HCT116 (cell line): ENCODE results near the gene ENPP4. TPM values are rescaled to one million over a fixed set of nuclear protein-coding genes. Genes with fewer than 3 reads are reported as not detected.

Experiments used
- ATAC-seq: fragments of 200-7000 bp; cut with Tn5 transposase; 2 replicates; pipeline ENCODE4 v1.9.1; 2020; ENCODE audit warnings: mild to moderate bottlenecking, moderate library complexity
- BruUV-seq: library from RNA; stranded (reverse); fragments of 400-500 nt; replicated peaks from 2 replicates; lab custom pipeline; 2021; lab: Mats Ljungman, UMichigan
- CTCF ChIA-PET: fragments of 300-600 bp; sonication (Branson Sonifier 250); formaldehyde crosslinking; loops from one replicate; lab custom pipeline; 2021; ENCODE audit warnings: antibody characterized with exemption; lab: Charles Lee
- POLR2A ChIA-PET: fragments of 300-600, 350-600 bp; sonication (Branson Sonifier 250); formaldehyde crosslinking; loops from one replicate; lab custom pipeline; 2021; ENCODE audit warnings: antibody characterized with exemption; lab: Charles Lee
- RAD21 ChIA-PET, 2 experiments: fragments of 300-600 bp; sonication (Branson Sonifier 250); formaldehyde crosslinking; loops; one replicate each; lab custom pipeline; 2023; ENCODE audit warnings: low total read pairs in 2 of 2; ENCODE audit not compliant: uncharacterized antibody in 2 of 2, unreplicated experiment in 2 of 2, low non-redundant PET in 1 of 2; lab: Charles Lee
- DNase-seq: peaks from one replicate; pipeline ENCODE4 v3.0.0-alpha.2; 2010; ENCODE audit warnings: low read depth, low spot score
- H2AFZ ChIP-seq: fragments of 200-600 bp; shearing (Covaris generic), sonication (generic); 2 replicates; pipeline ENCODE4 v1.6.1; 2017; ENCODE audit warnings: low read depth, mixed run types, mixed read lengths, antibody characterized with exemption, low read length; ENCODE audit not compliant: poor library complexity, severe bottlenecking
- H3K27ac ChIP-seq: 2 replicates; pipeline ENCODE4 v1.5.1; 2012; ENCODE audit warnings: low read depth, low read length
- H3K27me3 ChIP-seq: fragments of 200-600 bp; sonication (generic); 2 replicates; pipeline ENCODE4 v1.6.1; 2016; ENCODE audit warnings: mixed run types, low read length, mixed read lengths; ENCODE audit not compliant: insufficient read depth
- H3K36me3 ChIP-seq, 2 experiments: fragments of 200-500 bp in 1 of 2; fragments of 200-600 bp in 1 of 2; sonication (Bioruptor generic) in 1 of 2; sonication (generic) in 1 of 2; 2 replicates each; pipeline versions ENCODE4 v1.5.1 to v1.6.1; 2014 to 2016; ENCODE audit warnings: low read length in 2 of 2, inconsistent platforms in 1 of 2, mixed read lengths in 1 of 2, mixed run types in 1 of 2; ENCODE audit not compliant: insufficient read depth in 2 of 2, control insufficient read depth in 1 of 2
- H3K4me1 ChIP-seq, 2 experiments: fragments of 200-600 bp in 1 of 2; sonication (generic) in 1 of 2; 2 replicates each; pipeline versions ENCODE4 v1.5.1 to v1.6.1; 2012 to 2017; ENCODE audit warnings: low read length in 2 of 2, inconsistent platforms in 1 of 2, mild to moderate bottlenecking in 1 of 2, mixed read lengths in 1 of 2, mixed run types in 1 of 2, moderate library complexity in 1 of 2; ENCODE audit not compliant: insufficient read depth in 2 of 2, control insufficient read depth in 1 of 2
- H3K4me2 ChIP-seq: fragments of 200-600 bp; sonication (generic); 2 replicates; pipeline ENCODE4 v1.6.1; 2017; ENCODE audit warnings: mixed run types, low read length, mixed read lengths
- H3K4me3 ChIP-seq, 2 experiments: fragments of 200-600 bp in 1 of 2; sonication (generic) in 1 of 2; replicated peaks in 1 of 2; 2 replicates each; pipeline ENCODE4 v1.5.1; 2011 to 2016; ENCODE audit warnings: low read length in 2 of 2, control low read depth in 1 of 2, low read depth in 1 of 2, mild to moderate bottlenecking in 1 of 2, mixed read lengths in 1 of 2, mixed run types in 1 of 2
- H3K79me2 ChIP-seq: fragments of 200-600 bp; sonication (generic); 2 replicates; pipeline ENCODE4 v1.6.1; 2017; ENCODE audit warnings: mild to moderate bottlenecking, mixed run types, low read length, moderate library complexity, mixed read lengths; ENCODE audit not compliant: insufficient read depth
- H3K9ac ChIP-seq: fragments of 200-600 bp; sonication (generic); 2 replicates; pipeline ENCODE4 v1.6.1; 2016; ENCODE audit warnings: low read length, mixed read lengths
- H3K9me2 ChIP-seq: fragments of 200-600 bp; sonication (generic), shearing (Covaris generic); 2 replicates; pipeline ENCODE4 v1.6.1; 2017; ENCODE audit warnings: mixed run types, mild to moderate bottlenecking, moderate library complexity; ENCODE audit not compliant: insufficient read depth
- H3K9me3 ChIP-seq, 2 experiments: fragments of 200-500 bp in 1 of 2; fragments of 200-600 bp in 1 of 2; sonication (Bioruptor generic) in 1 of 2; sonication (generic) in 1 of 2; 2 replicates each; pipeline ENCODE4 v1.6.1; 2014 to 2017; ENCODE audit warnings: low read length in 2 of 2, mixed read lengths in 2 of 2, inconsistent platforms in 1 of 2, low read depth in 1 of 2, mild to moderate bottlenecking in 1 of 2, mixed run types in 1 of 2, moderate library complexity in 1 of 2; ENCODE audit not compliant: control insufficient read depth in 1 of 2, insufficient read depth in 1 of 2
- H4K20me1 ChIP-seq: fragments of 200-600 bp; sonication (generic), shearing (Covaris generic); 2 replicates; pipeline ENCODE4 v1.6.1; 2017; ENCODE audit warnings: mixed run types, mild to moderate bottlenecking, moderate library complexity; ENCODE audit not compliant: insufficient read depth
- CEBPB ChIP-seq: IDR thresholded peaks from 2 replicates; pipeline ENCODE4 v1.6.1; 2012; ENCODE audit warnings: low read depth
- EGR1 ChIP-seq: IDR thresholded peaks from 2 replicates; pipeline ENCODE4 v1.6.1; 2012; ENCODE audit warnings: low read depth
- EZH2phosphoT487 ChIP-seq: fragments of 200-600 bp; IDR thresholded peaks from 2 replicates; pipeline ENCODE4 v1.6.1; 2018; ENCODE audit warnings: antibody characterized with exemption, borderline replicate concordance
- RAD21 ChIP-seq: IDR thresholded peaks from 2 replicates; pipeline ENCODE4 v1.6.1; 2012; ENCODE audit warnings: low read depth, mild to moderate bottlenecking
- SIN3A ChIP-seq: IDR thresholded peaks from 2 replicates; pipeline ENCODE4 v1.6.1; 2012; ENCODE audit warnings: low read depth
- SP1 ChIP-seq: IDR thresholded peaks from 2 replicates; pipeline ENCODE4 v1.6.1; 2012; ENCODE audit warnings: low read depth
- SRF ChIP-seq: IDR thresholded peaks from 2 replicates; pipeline ENCODE4 v1.6.1; 2012; ENCODE audit warnings: low read depth
- TCF7L2 ChIP-seq: IDR thresholded peaks from 2 replicates; pipeline ENCODE4 v1.7.0; 2011; ENCODE audit warnings: borderline replicate concordance, inconsistent platforms; ENCODE audit not compliant: insufficient read depth, insufficient read length; ENCODE audit errors: extremely low read depth
- YY1 ChIP-seq: IDR thresholded peaks from 2 replicates; pipeline ENCODE4 v1.6.1; 2011; ENCODE audit warnings: low read length, low read depth, moderate library complexity, mild to moderate bottlenecking; ENCODE audit not compliant: insufficient replicate concordance; ENCODE audit errors: extremely low read depth
- ZBTB33 ChIP-seq: IDR thresholded peaks from 2 replicates; pipeline ENCODE4 v1.6.1; 2011; ENCODE audit warnings: mild to moderate bottlenecking, low read length, moderate library complexity; ENCODE audit not compliant: insufficient replicate concordance; ENCODE audit errors: extremely low read depth
- ZFX ChIP-seq: fragments of 450-650 bp; IDR thresholded peaks from 2 replicates; pipeline ENCODE4 v1.6.1; 2017
- intact Hi-C: fragments of 100-400 bp; cut with micrococcal nuclease; formaldehyde crosslinking; loops from 2 replicates; pipeline ENCODE4 v1.10.0; 2022
- total RNA-seq: library from RNA; stranded (reverse); gene quantifications from one replicate; pipeline ENCODE4 v1.2.1, GENCODE V29; 2021; ENCODE audit not compliant: unreplicated experiment
- TF ChIP-seq, protein P1 (sequence below): IDR thresholded peaks from 2 replicates; pipeline ENCODE4 v1.6.1; 2012; ENCODE audit warnings: low read depth
- TF ChIP-seq, protein P2 (sequence below): IDR thresholded peaks from 2 replicates; pipeline ENCODE4 v1.6.1; 2012

Gene ENPP4
- total RNA-seq, 1 experiment from 2014 or later = 9.6 TPM

GRCh38 chr6:46115634-46116033, 14.2 kb upstream of the ENPP4 start:
- no peak for ATAC-seq
- RAD21 ChIA-PET = no interaction called here

More at GRCh38 chr6:46115634-46116033, 14.2 kb upstream of the ENPP4 start:
- Histone ChIP-seq H3K9me3 (no peaks in the 10 kb centered on the region), H4K20me1 (no peaks in the 10 kb centered on the region), H3K9me2 (no peaks in the 10 kb centered on the region), H3K36me3 (no peaks in the 10 kb centered on the region), H3K4me3 (no peak overlapping the region), H2AFZ (no peak overlapping the region), H3K27me3 (no peaks in the 10 kb centered on the region), H3K9ac (no peak overlapping the region), H3K27ac (no peak overlapping the region), H3K79me2 (no peaks in the 10 kb centered on the region), H3K4me2 (no peak overlapping the region), H3K4me1 (peaks cover 11 to 12% of the 10 kb centered on the region in 2 experiments)
- no TSS peak for BruUV-seq
- intact Hi-C loops = no loop called here
- TF ChIP-seq TCF7L2 (no peak), SIN3A (no peak), SP1 (no peak), CEBPB (no peak), RAD21 (no peak), EGR1 (no peak), ZFX (no peak), YY1 (no peak), EZH2phosphoT487 (no peak), SRF (no peak), ZBTB33 (no peak)
- TF ChIP-seq, protein P1, sequence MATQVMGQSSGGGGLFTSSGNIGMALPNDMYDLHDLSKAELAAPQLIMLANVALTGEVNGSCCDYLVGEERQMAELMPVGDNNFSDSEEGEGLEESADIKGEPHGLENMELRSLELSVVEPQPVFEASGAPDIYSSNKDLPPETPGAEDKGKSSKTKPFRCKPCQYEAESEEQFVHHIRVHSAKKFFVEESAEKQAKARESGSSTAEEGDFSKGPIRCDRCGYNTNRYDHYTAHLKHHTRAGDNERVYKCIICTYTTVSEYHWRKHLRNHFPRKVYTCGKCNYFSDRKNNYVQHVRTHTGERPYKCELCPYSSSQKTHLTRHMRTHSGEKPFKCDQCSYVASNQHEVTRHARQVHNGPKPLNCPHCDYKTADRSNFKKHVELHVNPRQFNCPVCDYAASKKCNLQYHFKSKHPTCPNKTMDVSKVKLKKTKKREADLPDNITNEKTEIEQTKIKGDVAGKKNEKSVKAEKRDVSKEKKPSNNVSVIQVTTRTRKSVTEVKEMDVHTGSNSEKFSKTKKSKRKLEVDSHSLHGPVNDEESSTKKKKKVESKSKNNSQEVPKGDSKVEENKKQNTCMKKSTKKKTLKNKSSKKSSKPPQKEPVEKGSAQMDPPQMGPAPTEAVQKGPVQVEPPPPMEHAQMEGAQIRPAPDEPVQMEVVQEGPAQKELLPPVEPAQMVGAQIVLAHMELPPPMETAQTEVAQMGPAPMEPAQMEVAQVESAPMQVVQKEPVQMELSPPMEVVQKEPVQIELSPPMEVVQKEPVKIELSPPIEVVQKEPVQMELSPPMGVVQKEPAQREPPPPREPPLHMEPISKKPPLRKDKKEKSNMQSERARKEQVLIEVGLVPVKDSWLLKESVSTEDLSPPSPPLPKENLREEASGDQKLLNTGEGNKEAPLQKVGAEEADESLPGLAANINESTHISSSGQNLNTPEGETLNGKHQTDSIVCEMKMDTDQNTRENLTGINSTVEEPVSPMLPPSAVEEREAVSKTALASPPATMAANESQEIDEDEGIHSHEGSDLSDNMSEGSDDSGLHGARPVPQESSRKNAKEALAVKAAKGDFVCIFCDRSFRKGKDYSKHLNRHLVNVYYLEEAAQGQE = no peak
- TF ChIP-seq, protein P2, sequence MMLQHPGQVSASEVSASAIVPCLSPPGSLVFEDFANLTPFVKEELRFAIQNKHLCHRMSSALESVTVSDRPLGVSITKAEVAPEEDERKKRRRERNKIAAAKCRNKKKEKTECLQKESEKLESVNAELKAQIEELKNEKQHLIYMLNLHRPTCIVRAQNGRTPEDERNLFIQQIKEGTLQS = no peak
- no peak for DNase-seq
- ChIA-PET POLR2A (no interaction called here), CTCF (no interaction called here)
